A673 (cell line): ENCODE results near the gene TMBIM6. TPM values are rescaled to one million over a fixed set of nuclear protein-coding genes. Genes with fewer than 3 reads are reported as not detected.
"Not testable (repeated sequence)": the region's sequence is repeated elsewhere in the genome, so short reads cannot be mapped to it uniquely, and the experiment has no call there.

ENCODE experiments used
- BruUV-seq: library from RNA; stranded (reverse); fragments of 400-500 nt; replicated peaks from 2 replicates; lab custom pipeline; 2021; lab: Mats Ljungman, UMichigan
- CTCF ChIA-PET: fragments of 300-600 bp; sonication (Branson Sonifier 250); formaldehyde crosslinking; loops from one replicate; lab custom pipeline; 2022; ENCODE audit warnings: antibody characterized with exemption; lab: Charles Lee
- POLR2A ChIA-PET: fragments of 300-600 bp; sonication (Branson Sonifier 250); formaldehyde crosslinking; loops from one replicate; lab custom pipeline; 2022; ENCODE audit warnings: antibody characterized with exemption; ENCODE audit not compliant: low non-redundant PET; lab: Charles Lee
- DNase-seq: peaks from one replicate; pipeline ENCODE4 v3.0.0-alpha.2; 2015; ENCODE audit warnings: low spot score
- H3K27ac ChIP-seq: fragments of 200-600 bp; sonication (generic); 2 replicates; pipeline ENCODE4 v1.5.1; 2016; ENCODE audit warnings: mixed run types, low read depth, mild to moderate bottlenecking, mixed read lengths, antibody characterized with exemption, low read length; ENCODE audit not compliant: poor library complexity, severe bottlenecking
- H3K27me3 ChIP-seq: fragments of 200-600 bp; sonication (generic); replicated peaks from 2 replicates; pipeline ENCODE4 v1.6.1; 2017; ENCODE audit warnings: mixed run types, low read depth, mild to moderate bottlenecking, mixed read lengths, antibody characterized with exemption, low read length; ENCODE audit not compliant: insufficient read depth, poor library complexity
- H3K36me3 ChIP-seq: fragments of 200-600 bp; sonication (generic); 2 replicates; pipeline ENCODE4 v1.6.1; 2016; ENCODE audit warnings: mixed run types, mild to moderate bottlenecking, mixed read lengths, antibody characterized with exemption, low read length; ENCODE audit not compliant: insufficient read depth, poor library complexity, severe bottlenecking
- H3K4me1 ChIP-seq: fragments of 200-600 bp; sonication (generic); 2 replicates; pipeline ENCODE4 v1.6.1; 2017; ENCODE audit warnings: mixed run types, mild to moderate bottlenecking, mixed read lengths, antibody characterized with exemption, low read length; ENCODE audit not compliant: insufficient read depth, poor library complexity, severe bottlenecking
- H3K4me3 ChIP-seq: fragments of 200-600 bp; sonication (generic); 2 replicates; pipeline ENCODE4 v1.5.1; 2016; ENCODE audit warnings: low read depth, mixed run types, mild to moderate bottlenecking, mixed read lengths, low read length; ENCODE audit not compliant: poor library complexity, severe bottlenecking
- H3K9me3 ChIP-seq: fragments of 200-600 bp; sonication (generic); 2 replicates; pipeline ENCODE4 v1.6.1; 2016; ENCODE audit warnings: mixed run types, low read depth, mild to moderate bottlenecking, mixed read lengths, antibody characterized with exemption, low read length; ENCODE audit not compliant: poor library complexity, severe bottlenecking
- CTCF ChIP-seq: fragments of 300-800, 200-600 bp; sonication (generic); conservative IDR thresholded peaks from 2 replicates; pipeline ENCODE4 v1.5.1; 2017; ENCODE audit warnings: low read depth, mild to moderate bottlenecking, antibody characterized with exemption, low read length, moderate library complexity, mixed read lengths
- EZH2 ChIP-seq: fragments of 200-600 bp; sonication (generic); IDR thresholded peaks from 2 replicates; pipeline ENCODE4 v1.6.1; 2017; ENCODE audit warnings: borderline replicate concordance, low read depth, mild to moderate bottlenecking, mixed read lengths, antibody characterized with exemption, low read length; ENCODE audit not compliant: poor library complexity, severe bottlenecking
- intact Hi-C: fragments of 100-400 bp; cut with micrococcal nuclease; formaldehyde crosslinking; loops from one replicate; pipeline ENCODE4 v1.10.0; 2022; ENCODE audit not compliant: unreplicated experiment
- total RNA-seq: library from RNA; stranded (reverse); gene quantifications from 2 replicates; pipeline ENCODE4 v1.2.3, GENCODE V29; 2021

Gene TMBIM6
- total RNA-seq, 1 experiment from 2014 or later, result 454 TPM

DNA sequence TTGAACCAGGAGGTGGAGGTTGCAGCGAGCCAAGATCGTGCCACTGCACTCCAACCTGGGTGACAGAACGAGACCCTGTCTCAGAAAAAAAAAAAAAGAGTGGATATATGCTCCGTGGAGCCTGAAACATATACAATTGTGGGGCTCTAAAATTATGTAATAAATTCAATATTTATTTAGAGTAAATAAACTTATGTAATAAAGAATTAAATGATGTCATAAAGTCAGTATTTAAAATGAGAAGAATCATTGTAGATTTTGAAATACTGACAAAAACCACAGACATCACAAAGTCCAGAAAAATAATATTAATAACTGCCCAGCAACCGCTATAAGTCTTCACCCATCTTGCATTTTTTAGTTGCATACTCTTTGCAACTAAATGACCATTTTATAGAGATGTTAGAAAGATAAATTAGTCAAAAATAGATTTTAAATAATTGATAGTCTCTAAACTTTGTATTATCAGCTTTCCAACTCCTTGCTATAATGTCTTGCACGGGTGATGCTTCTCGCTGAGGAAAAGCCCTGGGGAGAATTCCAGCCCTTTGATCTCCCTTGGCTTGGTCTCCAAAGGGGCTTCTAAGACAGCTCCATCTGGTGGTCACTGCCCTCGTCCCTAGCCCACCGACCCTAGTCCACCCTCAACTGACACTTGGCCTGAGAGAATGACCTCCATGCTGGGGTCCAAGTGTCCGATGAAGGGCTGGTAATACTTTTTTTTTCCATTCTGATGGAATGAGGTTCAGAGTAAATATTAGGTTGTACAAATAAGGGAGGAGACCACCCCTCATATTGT lies 7.9 kb upstream of the TMBIM6 start:
- no peaks in the 10 kb centered on the region for H3K4me1 ChIP-seq
- no peaks in the 10 kb centered on the region for H3K9me3 ChIP-seq
- no peak overlapping the region for H3K4me3 ChIP-seq
- ChIA-PET CTCF (no interaction called here), POLR2A (no interaction called here)
- intact Hi-C loops, result no loop called here
- no peak for DNase-seq
- TF ChIP-seq CTCF, result 0 out of 2 replicates have a peak, but pooled peaks have one; percentile 16
- TF ChIP-seq EZH2, result no peak
- no peaks in the 10 kb centered on the region for H3K36me3 ChIP-seq
- no TSS peak for BruUV-seq
- no peak overlapping the region for H3K27ac ChIP-seq
- no peaks in the 10 kb centered on the region for H3K27me3 ChIP-seq

- H3K4me3 ChIP-seq, BruUV-seq, POLR2A ChIA-PET, CTCF ChIA-PET, H3K27ac ChIP-seq, H3K9me3 ChIP-seq, H3K36me3 ChIP-seq, H3K27me3 ChIP-seq, H3K4me1 ChIP-seq, DNase-seq, intact Hi-C loops: not testable (repeated sequence)
Observed at GRCh38 chr12:49734900-49735299, 6.5 kb upstream of the TMBIM6 start.

- H3K27ac ChIP-seq, H3K27me3 ChIP-seq, POLR2A ChIA-PET, CTCF ChIA-PET, H3K36me3 ChIP-seq, H3K4me3 ChIP-seq, BruUV-seq, intact Hi-C loops, H3K9me3 ChIP-seq, DNase-seq: not testable (repeated sequence)
- peaks cover 12% of the 10 kb centered on the region for H3K4me1 ChIP-seq
Observed at GRCh38 chr12:49738721-49739120, 2.6 kb upstream of the TMBIM6 start.

DNA sequence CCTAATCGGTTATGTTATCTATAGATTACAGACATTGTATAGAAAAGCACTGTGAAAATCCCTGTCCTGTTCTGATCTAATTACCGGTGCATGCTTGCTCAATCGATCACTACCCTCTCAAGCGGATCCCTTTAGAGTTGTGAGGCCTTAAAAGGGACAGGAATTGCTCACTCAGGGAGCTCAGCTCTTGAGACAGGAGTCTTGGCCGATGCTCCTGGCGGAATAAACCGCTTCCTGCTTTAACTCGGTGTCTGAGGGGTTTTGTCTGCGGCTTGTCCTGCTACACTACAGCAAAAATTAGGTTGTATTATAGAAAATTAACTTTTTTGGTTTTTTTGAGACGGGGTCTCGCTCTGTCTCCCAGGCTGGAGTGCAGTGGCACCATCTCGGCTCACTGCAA lies 1.1 kb upstream of the TMBIM6 start:
- BruUV-seq, H3K9me3 ChIP-seq, H3K27me3 ChIP-seq, DNase-seq, H3K4me3 ChIP-seq, intact Hi-C loops, H3K36me3 ChIP-seq, H3K27ac ChIP-seq: not testable (repeated sequence)
- H3K4me1 ChIP-seq, result peaks cover 14% of the 10 kb centered on the region
- ChIA-PET POLR2A (interaction anchor here (0.6 kb wide), 1 partner anchor 9 kb away, joined by 5 read pairs; no protein-coding TSS in a partner anchor), CTCF (interaction anchor here (0.7 kb wide), 1 partner anchor 62 kb away, joined by 6 read pairs; no protein-coding TSS in a partner anchor)
